Transverse colon (tissue), 4 donors: Measurements from ENCODE around the gene OPA1. TPM values are rescaled to one million over a fixed set of nuclear protein-coding genes. Genes with fewer than 3 reads are reported as not detected.

Experiments used
- DNase-seq: peaks from one replicate; pipeline ENCODE4 v3.0.0-alpha.2; 2019
- H3K27ac ChIP-seq, 4 donors: fragments of 200-600 bp; sonication (generic); 2 replicates each; pipeline ENCODE4 v1.5.1; 2016 to 2018; ENCODE audit warnings: inconsistent platforms in 4 of 4
- H3K27me3 ChIP-seq: fragments of 200-600 bp; sonication (generic); 2 replicates; pipeline ENCODE4 v1.5.1; 2017; ENCODE audit warnings: inconsistent platforms
- H3K36me3 ChIP-seq, 4 donors: fragments of 200-600 bp; sonication (generic); 2 replicates each; pipeline ENCODE4 v1.5.1; 2017 to 2019; ENCODE audit warnings: inconsistent platforms in 4 of 4
- H3K4me1 ChIP-seq, 4 donors: fragments of 200-600 bp; sonication (generic); 2 replicates each; pipeline ENCODE4 v1.5.1; 2017 to 2020; ENCODE audit warnings: inconsistent platforms in 4 of 4
- H3K4me3 ChIP-seq, 4 donors: fragments of 200-600 bp; sonication (generic); 1 replicate in 1 of 4; 2 replicates in 3 of 4; pipeline versions ENCODE4 v1.5.1 to v1.6.1; 2017 to 2019; ENCODE audit warnings: inconsistent platforms in 4 of 4
- H3K9me3 ChIP-seq, 2 donors: fragments of 200-600 bp; sonication (generic); 2 replicates each; pipeline ENCODE4 v1.5.1; 2017 to 2019; ENCODE audit warnings: inconsistent platforms in 2 of 2
- CTCF ChIP-seq, 5 experiments: fragments of 200-600 bp in 3 of 5; fragments of 450-650 bp in 2 of 5; sonication (generic) in 3 of 5; IDR thresholded peaks; 1 replicate in 2 of 5; 2 replicates in 3 of 5; pipeline ENCODE4 v1.5.1; 2016 to 2017; ENCODE audit warnings: antibody characterized with exemption in 5 of 5, inconsistent platforms in 3 of 5, mild to moderate bottlenecking in 2 of 5, moderate library complexity in 1 of 5
- EP300 ChIP-seq: sonication (generic); formaldehyde crosslinking; IDR thresholded peaks from one replicate; pipeline ENCODE4 v1.6.1; 2017; ENCODE audit warnings: antibody characterized with exemption, low read depth
- POLR2A ChIP-seq: fragments of 450-650 bp; IDR thresholded peaks from one replicate; pipeline ENCODE4 v1.6.1; 2016; ENCODE audit warnings: antibody characterized with exemption, mild to moderate bottlenecking, moderate library complexity
- POLR2AphosphoS5 ChIP-seq, 3 donors: sonication (generic); formaldehyde crosslinking; IDR thresholded peaks; one replicate each; pipeline ENCODE4 v1.6.1; 2016; ENCODE audit warnings: antibody characterized with exemption in 3 of 3
- WGBS, 2 donors: methylation state at CpG; one replicate each; pipeline ENCODE4 v1.1.5; 2018; ENCODE audit warnings: low coverage in 1 of 2; 5-methylcytosine and 5-hydroxymethylcytosine counted together
- in situ Hi-C, 4 donors: fragments of 200-750 bp; cut with MboI; loops; one replicate each; pipeline versions ENCODE4 v1.15.0 to v1.15.1; 2017; ENCODE audit warnings: low sequenced_read_pairs in 3 of 4, low pct_ligation_motif_present in 1 of 4, low pct_unique_long_range_greater_than_20kb in 1 of 4
- intact Hi-C: fragments of 100-400 bp; cut with DNase I; formaldehyde crosslinking; loops from one replicate; pipeline ENCODE4 v1.15.1; 2023; ENCODE audit warnings: low total_unique reads
- total RNA-seq, 4 donors: library from RNA; depleted of rRNA; stranded (reverse); fragments of >200 nt; gene quantifications; one replicate each; pipeline ENCODE4 v1.1.0, GENCODE V29; 2016

The OPA1 gene
- total RNA-seq, 4 donors from 2014 or later: 56.9 to 92.4 (median 69.8) TPM

- Histone ChIP-seq H3K27me3 (no peaks in the 10 kb centered on the region), H3K36me3 (no peaks in the 10 kb centered on the region), H3K4me3 (no peak overlapping the region), H3K4me1 (no peaks in the 10 kb centered on the region), H3K27ac (no peak overlapping the region), H3K9me3 (no peaks in the 10 kb centered on the region)
- no peak for TF ChIP-seq CTCF (IDR thresholded peaks at IDR 0.05)
- no peak for TF ChIP-seq POLR2AphosphoS5 (IDR thresholded peaks at IDR 0.05)
- no peak for TF ChIP-seq EP300
- no peak for TF ChIP-seq POLR2A
- in situ Hi-C loops (no loop called here), intact Hi-C loops (no loop called here)
- no peak for DNase-seq
- WGBS, 2 donors: 67 to 77% methylated on average over 1 to 9 of the region's 9 CpGs
Measured at GRCh38 chr3:193732391-193732790, 139.4 kb downstream of the OPA1 start.

DNA sequence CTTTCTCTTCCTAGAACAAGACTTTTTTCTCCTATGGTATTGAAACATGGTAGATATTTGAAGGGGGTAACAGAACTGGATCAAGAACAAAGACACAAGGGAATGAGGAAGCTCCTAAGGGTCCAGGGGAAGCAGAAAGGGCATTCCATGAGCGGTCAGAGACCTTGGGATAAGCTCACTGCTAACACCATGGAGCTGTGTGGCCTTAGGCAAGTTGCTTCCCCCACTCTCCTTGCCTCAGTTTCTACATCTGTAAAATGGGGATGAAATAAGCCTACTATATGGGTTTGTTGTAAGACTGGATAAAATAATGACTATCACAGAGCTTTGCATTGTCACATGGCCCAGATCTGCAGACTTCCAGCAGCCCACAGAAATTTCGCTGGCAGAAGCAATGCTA is 139.8 kb downstream of the OPA1 start:
- intact Hi-C loops (no loop called here), in situ Hi-C loops (no loop called here)
- Histone ChIP-seq H3K4me3 (no peak overlapping the region), H3K4me1 (no peaks in the 10 kb centered on the region), H3K27ac (no peak overlapping the region), H3K36me3 (no peaks in the 10 kb centered on the region), H3K27me3 (no peaks in the 10 kb centered on the region), H3K9me3 (no peaks in the 10 kb centered on the region)
- TF ChIP-seq CTCF (IDR thresholded peaks at IDR 0.05) (no peak), EP300 (no peak), POLR2A (no peak), POLR2AphosphoS5 (IDR thresholded peaks at IDR 0.05) (no peak)
- no peak for DNase-seq
- 86 to 88% methylated on average over 1 to 2 of the region's 2 CpGs for WGBS, 2 donors

DNA sequence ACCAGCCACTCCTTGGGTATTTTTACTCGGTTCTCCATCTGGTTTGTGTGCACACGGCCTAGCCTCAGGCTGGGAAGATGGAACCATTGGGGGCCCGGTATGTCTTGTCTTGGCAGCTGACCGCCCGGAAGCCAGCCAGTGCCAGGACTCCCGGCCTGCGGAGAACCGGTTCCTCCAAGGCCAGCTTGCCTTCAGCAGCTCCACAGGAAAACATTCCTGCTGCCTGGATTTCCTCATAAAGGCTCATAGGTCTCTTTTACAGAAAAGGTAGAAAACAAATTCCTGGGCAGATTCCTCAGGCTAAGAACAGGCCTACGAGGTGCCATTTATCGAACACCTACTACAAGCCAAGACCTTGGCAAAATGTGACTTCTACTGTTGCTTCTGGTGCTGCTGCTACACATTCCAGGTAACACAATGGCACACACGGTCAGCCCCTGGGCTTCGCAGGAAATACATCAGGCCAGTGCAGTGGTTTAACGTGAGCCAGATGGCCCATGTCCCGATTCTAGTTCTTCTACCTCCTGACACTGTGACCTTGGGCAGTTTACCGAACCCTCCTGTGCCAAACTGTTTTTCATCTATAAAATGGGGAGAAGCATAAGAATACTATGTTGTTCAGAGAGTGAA is 141.8 kb downstream of the OPA1 start:
- intact Hi-C loops: no loop called here
- Histone ChIP-seq H3K27ac (no peak overlapping the region), H3K4me1 (no peaks in the 10 kb centered on the region), H3K36me3 (no peaks in the 10 kb centered on the region), H3K27me3 (no peaks in the 10 kb centered on the region), H3K4me3 (no peak overlapping the region), H3K9me3 (no peaks in the 10 kb centered on the region)
- in situ Hi-C loops: no loop called here
- TF ChIP-seq POLR2AphosphoS5 (IDR thresholded peaks at IDR 0.05) (no peak), CTCF (IDR thresholded peaks at IDR 0.05) (no peak), POLR2A (no peak), EP300 (no peak)
- no peak for DNase-seq
- 40 to 83% methylated on average over 1 to 12 of the region's 15 CpGs for WGBS, 2 donors

DNA sequence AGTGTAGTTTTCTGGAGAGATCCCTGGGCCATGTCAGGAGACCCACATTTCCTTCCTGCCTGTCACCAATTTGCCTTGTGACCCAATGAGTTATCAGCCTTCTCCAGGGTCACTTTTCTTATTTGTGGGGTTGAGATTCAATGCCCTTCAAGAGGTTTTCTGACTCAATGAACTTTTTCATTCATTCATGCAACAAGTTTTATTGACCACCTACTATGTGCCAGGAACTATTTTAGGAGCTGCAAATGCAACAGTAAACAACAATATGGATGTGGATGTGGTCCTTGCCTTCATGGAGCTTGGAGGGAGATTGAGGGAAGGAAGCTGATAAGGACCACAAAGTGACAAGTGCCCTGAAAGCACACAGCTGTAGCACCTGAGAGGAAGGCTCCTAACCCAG is 142.8 kb downstream of the OPA1 start:
- no peak overlapping the region for H3K4me3 ChIP-seq
- H3K4me1 ChIP-seq: no peaks in the 10 kb centered on the region
- no peak for TF ChIP-seq EP300
- TF ChIP-seq POLR2AphosphoS5 (IDR thresholded peaks at IDR 0.05): no peak
- TF ChIP-seq CTCF (IDR thresholded peaks at IDR 0.05): no peak
- no peak for TF ChIP-seq POLR2A
- no peaks in the 10 kb centered on the region for H3K36me3 ChIP-seq
- in situ Hi-C loops (no loop called here), intact Hi-C loops (no loop called here)
- H3K27ac ChIP-seq: no peak overlapping the region
- no peaks in the 10 kb centered on the region for H3K9me3 ChIP-seq
- no peak for DNase-seq
- H3K27me3 ChIP-seq: no peaks in the 10 kb centered on the region
